GM12873 (cell line): ENCODE results near the gene COL8A2.

Experiments
- CTCF ChIP-seq: IDR thresholded peaks from 2 replicates; pipeline ENCODE4 v1.5.1; 2012; ENCODE audit warnings: low read depth, mild to moderate bottlenecking, moderate library complexity, low read length, control low read depth; ENCODE audit not compliant: insufficient read depth; ENCODE audit errors: missing control alignments

Gene COL8A2

DNA sequence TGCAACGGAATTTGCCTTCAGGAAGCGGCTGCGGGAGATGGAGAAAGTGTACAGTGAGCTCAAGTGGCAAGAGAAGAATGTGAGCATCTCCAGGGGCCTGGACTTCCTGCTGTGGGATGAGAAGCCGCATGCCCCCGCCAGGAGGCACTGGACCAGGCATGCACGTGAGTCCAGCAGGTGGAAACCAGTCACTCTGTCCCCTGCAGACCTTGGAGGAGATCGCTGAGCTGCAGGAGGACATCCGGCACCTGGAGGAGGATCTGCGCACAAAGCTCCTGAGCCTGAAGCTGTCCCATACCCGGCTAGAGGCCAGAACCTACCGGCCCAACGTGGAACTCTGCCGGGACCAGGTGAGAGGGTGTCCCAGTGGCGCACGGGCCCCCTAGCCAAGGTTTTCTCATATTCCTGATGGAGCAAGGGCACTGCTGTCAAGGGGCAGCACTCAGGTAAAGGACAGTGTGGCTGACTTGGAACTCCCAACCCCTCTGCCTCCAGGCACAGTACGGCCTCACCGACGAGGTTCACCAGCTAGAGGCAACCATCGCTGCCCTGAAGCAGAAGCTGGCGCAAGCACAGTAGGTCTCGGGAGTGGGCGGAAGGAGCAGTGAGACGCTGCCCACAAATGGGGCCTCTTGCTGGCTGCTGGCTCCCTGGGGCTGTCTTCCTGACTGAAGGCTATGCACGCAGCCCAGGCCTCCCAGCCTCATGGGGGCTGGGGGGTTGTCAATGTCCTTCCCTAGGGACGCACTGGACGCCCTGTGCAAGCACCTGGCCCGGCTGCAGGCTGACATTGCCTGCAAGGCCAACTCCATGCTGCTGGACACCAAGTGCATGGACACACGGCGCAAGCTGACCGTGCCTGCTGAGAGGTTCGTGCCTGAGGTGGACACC is 37.5 kb downstream of the COL8A2 start:
- peak; percentile 13 for TF ChIP-seq CTCF

DNA sequence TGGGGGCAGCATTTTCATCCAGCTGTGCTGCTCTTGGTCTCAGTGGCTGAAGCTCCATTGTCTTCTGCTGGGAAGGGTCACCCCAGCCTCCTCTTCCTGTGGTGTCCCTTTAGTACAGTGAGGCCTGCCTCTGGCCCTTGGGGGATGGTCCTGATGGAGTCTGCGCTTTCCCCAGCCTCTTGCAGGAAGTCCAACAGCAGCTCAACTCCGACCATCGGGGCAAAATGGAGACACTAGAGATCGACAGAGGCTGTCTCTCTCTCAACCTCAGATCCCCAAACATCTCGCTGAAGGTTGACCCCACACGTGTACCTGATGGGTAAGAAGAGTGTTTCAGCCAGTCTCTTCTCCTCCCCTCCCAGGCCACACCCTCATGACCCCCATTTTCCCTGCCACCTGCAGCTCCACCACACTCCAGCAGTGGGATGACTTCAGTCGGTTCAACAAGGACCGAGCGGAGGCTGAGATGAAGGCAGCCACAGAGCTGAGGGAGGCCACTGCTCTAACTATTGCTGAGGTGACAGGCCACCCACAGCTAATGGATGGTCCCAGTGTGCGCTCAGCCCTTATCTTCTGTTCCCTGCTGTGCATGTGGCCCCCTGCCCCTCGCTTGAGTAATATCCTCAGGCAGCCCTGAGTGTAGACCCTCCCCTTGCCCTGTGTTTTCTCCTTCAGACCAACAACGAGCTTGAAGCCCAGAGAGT is 38.3 kb downstream of the COL8A2 start:
- no peak for TF ChIP-seq CTCF

DNA sequence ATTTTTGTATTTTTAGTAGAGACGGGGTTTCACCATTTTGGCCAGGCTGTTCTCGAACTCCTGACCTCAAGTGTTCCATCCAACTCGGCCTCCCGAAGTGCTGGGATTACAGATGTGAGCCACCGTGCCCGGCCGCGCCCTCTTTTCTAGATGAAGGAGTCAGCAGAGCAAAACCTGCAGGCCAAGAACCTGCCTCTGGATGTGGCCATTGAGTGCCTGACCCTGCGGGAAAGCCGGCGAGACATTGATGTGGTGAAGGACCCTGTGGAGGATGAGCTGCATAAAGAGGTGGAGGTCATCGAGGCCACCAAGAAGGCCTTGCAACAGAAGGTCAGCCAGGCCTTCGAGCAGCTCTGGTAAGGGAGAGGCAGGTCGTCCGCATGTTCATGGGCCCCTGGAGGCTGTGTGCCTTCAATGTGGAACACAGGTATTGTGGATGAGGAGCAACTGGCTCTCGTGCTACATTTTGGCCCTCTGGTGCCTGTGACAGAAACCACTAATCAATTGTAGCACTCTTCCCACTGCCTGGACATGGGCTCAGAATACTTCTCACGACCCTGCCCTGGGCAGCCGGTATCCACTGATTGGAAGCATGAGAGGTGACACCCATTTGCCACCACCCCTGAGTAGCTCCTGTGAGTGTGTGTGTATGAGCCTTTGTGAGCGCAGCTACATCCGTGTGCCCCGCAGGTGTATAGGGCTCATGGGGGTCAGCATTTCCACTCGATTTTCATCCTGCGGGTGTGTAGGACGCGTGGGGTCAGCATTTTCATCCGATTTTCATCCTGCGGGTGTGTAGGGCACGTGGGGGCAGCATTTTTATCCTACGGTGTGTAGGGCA is 39.1 kb downstream of the COL8A2 start:
- TF ChIP-seq CTCF = no peak

GRCh38 chr1:36085126-36085525 is 39.9 kb downstream of the COL8A2 start:
- no peak for TF ChIP-seq CTCF

DNA sequence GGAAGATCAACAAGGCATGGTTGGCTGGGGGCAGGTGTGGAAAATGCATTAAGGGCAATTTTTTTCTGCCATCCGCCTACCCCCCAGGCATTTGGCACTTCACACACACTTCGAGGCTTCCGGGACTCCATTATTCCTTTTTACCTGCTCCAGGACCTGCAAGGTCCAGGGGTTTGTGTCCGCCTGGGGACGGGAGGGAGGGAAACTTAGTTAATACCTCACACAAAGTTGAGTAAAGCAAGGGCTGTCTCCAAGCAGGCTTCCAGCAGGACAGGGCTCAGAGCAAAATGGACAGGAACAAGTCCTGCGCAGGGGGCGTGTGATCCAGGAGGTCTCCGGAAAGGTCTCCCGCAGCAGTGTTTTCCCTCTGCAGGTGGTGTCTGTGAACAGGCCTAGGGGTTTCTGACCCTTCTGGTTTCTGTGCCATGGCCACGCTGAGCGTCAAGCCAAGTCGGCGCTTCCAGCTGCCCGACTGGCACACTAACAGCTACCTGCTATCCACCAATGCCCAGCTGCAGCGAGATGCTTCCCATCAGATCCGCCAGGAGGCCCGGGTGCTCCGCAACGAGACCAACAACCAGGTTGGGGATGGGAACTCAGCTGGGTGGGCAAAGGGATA is 40.4 kb downstream of the COL8A2 start:
- TF ChIP-seq CTCF = no peak

DNA sequence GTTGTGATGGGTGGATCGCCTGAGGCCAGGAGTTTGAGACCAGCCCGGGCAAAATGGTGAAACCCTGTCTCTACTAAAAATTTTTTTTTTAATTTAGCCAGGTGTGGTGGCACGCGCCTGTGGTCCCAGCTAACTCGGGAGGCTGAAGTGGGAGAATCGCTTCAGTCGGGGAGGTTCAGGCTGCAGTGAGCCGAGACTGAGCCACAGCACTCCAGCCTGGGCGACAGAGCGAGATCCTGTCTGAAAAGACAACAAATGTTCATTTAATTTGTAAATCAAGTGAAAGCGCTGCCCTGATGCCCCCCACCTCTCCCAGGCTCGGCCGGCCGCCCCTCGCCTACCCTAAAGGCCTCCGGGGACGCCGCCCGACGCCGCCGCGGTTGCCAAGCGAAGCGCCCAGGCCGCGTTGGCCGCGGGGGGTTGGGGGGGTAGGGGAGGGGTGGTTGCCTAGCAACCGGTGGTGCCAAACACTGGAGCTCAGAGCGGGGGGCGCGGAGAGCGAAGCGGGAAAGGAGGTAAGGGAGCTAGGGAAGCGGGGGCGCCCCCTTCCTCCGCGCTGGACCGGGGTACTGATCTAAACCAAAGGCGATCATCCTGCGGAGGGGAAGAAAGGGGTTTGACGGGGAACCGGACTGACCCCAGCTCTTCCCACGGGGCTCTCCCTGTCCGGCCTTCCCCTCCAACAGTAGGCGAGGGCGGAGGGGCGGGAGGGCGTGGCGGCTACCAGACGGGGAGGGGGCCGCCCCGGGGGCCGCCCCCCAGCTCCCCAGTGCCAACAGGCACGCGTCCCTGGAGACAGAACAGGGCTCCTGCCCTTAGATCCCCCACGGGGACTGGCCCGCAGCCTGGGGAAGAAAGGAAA is 41.2 kb downstream of the COL8A2 start, which contains the start of gene TEKT2:
TSS of gene TEKT2 (plus strand) at position 460 of the 862 bp plus-strand sequence. CDS start 828 bp downstream, outside the sequence.
- TF ChIP-seq CTCF = no peak
